HAP-1 (cell line): ENCODE data around the gene CAV2.
"Not testable (repeated sequence)": the region's sequence is repeated elsewhere in the genome, so short reads cannot be mapped to it uniquely, and the experiment has no call there.

ENCODE experiments used
- DNase-seq, 2 experiments: peaks; one replicate each; pipeline ENCODE4 v3.0.0-alpha.2; 2016 to 2020; ENCODE audit warnings: low spot score in 2 of 2
- H3K27me3 ChIP-seq: fragments of 250-450 bp; sonication (Bioruptor Pico); 2 replicates; pipeline ENCODE4 v1.5.1; 2020; ENCODE audit warnings: low read depth, mild to moderate bottlenecking, moderate library complexity
- H3K36me3 ChIP-seq: fragments of 250-450 bp; sonication (Bioruptor Pico); replicated peaks from 2 replicates; pipeline ENCODE4 v1.5.1; 2020; ENCODE audit warnings: mild to moderate bottlenecking
- H3K4me1 ChIP-seq: fragments of 250-450 bp; sonication (Bioruptor Pico); 2 replicates; pipeline ENCODE4 v1.5.1; 2020; ENCODE audit warnings: mild to moderate bottlenecking
- H3K4me3 ChIP-seq: fragments of 250-450 bp; sonication (Bioruptor Pico); 2 replicates; pipeline ENCODE4 v1.5.1; 2020; ENCODE audit warnings: mild to moderate bottlenecking, moderate library complexity
- H3K9me3 ChIP-seq: fragments of 250-450 bp; sonication (Bioruptor Pico); 2 replicates; pipeline ENCODE4 v1.5.1; 2020; ENCODE audit warnings: mild to moderate bottlenecking, moderate library complexity
- in situ Hi-C: fragments of 300-500 bp; cut with MboI; formaldehyde crosslinking; loops from 3 replicates; pipeline ENCODE4 v1.14.3; 2020; ENCODE audit warnings: low sequenced_read_pairs, inconsistent platforms, mixed read lengths

The CAV2 gene

GRCh38 chr7:116483271-116483942, 16.1 kb upstream of the CAV2 start:
- in situ Hi-C loops: no loop called here

GRCh38 chr7:116484389-116484788, 15.1 kb upstream of the CAV2 start:
- in situ Hi-C loops, DNase-seq, H3K9me3 ChIP-seq, H3K4me1 ChIP-seq, H3K27me3 ChIP-seq, H3K4me3 ChIP-seq, H3K36me3 ChIP-seq: not testable (repeated sequence)

More at GRCh38 chr7:116483271-116483942, 16.1 kb upstream of the CAV2 start:
- DNase-seq: no peak
- Histone ChIP-seq H3K27me3 (no peaks in the 10 kb centered on the region), H3K9me3 (no peaks in the 10 kb centered on the region), H3K36me3 (no peaks in the 10 kb centered on the region), H3K4me3 (no peak overlapping the region), H3K4me1 (peaks cover 7% of the 10 kb centered on the region)

DNA sequence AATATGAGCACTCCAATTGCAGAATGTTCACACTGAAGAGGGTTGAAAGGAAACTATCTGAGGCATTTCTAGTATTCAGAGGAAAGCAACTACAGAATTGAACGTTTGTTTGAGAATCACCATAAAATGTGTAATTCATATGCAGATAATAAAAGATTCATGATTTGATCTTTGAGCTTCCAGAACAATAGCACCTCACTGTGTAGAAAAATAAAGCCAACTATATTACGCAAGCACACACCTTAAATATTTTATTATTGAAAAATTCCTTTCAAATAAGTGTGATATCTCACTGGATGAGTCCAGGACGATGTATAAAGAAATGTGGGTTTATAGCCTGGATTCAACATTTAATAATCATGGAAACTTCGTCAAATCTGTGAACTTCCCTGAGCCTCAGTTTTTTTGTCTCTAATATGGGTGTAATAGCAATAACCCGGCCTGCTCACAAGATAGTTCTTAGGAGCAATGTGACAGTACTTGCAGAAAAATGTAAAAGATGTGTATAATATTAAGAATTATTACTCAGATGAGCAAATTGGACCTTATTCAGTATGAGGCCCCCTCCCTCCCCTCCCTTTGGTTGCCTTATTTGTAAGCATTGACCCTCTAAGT, 11.5 kb upstream of the CAV2 start:
- Histone ChIP-seq H3K9me3 (no peaks in the 10 kb centered on the region), H3K4me1 (peaks cover 7% of the 10 kb centered on the region), H3K36me3 (no peaks in the 10 kb centered on the region), H3K27me3 (no peaks in the 10 kb centered on the region), H3K4me3 (no peak overlapping the region)
- DNase-seq: no peak
- in situ Hi-C loops: no loop called here

DNA sequence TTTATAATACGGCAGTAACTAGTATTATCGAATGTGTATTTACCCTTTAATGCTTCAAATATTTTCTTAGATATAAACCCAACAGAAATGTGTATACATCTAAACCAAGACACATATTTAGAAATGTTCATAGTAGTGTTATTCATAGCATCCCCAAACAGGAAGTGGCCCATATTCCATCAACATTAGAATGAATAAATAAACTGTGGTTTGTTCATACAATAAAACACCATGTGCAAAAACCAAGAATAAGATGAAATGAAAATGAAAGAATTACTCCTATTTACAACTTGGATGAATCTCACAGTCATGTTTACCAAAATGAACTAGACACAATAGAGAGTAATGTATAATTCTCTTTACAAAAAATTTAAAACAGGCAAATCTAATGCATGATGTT, 9.2 kb upstream of the CAV2 start:
- H3K4me3 ChIP-seq: no peak overlapping the region
- no peak for DNase-seq

DNA sequence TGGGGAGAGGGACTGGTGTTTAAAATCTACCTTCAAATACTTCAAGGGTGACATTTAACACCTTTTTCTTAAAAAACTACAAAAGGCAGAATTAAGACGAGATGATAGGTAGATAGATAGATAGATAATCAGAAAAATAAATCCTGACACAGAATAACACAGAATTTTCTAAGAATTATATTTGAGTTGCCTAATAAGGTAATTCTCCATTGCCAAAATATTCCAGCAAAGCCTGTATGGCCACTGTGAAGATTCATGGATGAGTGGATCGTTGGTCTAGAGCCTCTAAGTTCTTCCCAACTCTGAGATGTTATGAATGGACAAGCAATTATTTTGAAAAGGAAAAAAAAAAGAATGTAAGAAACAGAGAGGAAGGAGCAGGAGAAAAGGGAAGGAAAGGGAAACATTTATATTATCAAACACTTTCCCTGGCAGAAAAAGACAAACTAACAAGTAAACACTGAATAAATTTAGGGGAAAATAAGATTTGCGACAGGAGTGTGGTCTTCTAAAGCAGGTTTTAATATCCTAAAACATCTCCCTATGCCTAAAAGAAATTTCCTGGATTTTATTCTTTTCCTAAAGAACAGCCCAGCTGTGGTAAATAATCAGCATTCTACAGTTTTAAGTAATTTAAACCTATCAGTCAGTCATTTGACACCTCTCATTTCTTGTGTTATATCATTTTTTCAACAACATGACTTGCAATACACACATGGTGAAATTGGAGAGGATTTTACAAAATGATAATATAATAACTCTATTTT, 7.5 kb upstream of the CAV2 start:
- H3K36me3 ChIP-seq: no peaks in the 10 kb centered on the region
- peaks cover 7% of the 10 kb centered on the region for H3K4me1 ChIP-seq
- no peak for DNase-seq
- in situ Hi-C loops: no loop called here
- no peak overlapping the region for H3K4me3 ChIP-seq
- no peaks in the 10 kb centered on the region for H3K9me3 ChIP-seq
- H3K27me3 ChIP-seq: no peaks in the 10 kb centered on the region

More for the DNA sequence above, 9.2 kb upstream of the CAV2 start:
- no peaks in the 10 kb centered on the region for H3K9me3 ChIP-seq
- in situ Hi-C loops: no loop called here
- H3K36me3 ChIP-seq: no peaks in the 10 kb centered on the region
- peaks cover 7% of the 10 kb centered on the region for H3K4me1 ChIP-seq
- H3K27me3 ChIP-seq: no peaks in the 10 kb centered on the region

GRCh38 chr7:116492654-116493109, 6.9 kb upstream of the CAV2 start:
- Histone ChIP-seq H3K9me3 (no peaks in the 10 kb centered on the region), H3K4me1 (peaks cover 3% of the 10 kb centered on the region), H3K36me3 (no peaks in the 10 kb centered on the region), H3K4me3 (no peak overlapping the region), H3K27me3 (no peaks in the 10 kb centered on the region)
- DNase-seq: no peak
- in situ Hi-C loops: no loop called here

DNA sequence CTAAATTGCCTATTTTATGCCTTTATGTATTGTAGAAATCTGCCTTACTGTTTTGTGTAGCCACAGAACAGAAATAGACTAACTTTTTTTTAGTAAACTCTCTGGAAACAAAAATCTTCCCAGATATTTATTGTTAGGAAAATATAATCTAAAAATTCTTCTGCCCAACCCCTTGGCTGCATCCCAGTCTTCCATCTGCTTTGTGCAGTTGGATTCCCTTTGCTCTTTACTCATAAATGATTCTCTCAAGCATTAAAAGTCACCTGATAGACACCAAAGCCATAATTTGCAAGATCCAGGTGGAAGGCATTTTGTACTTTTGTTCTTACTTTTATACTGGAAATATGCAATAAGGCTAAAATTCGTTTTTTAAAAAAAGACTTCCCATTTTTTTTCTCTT, 6.1 kb upstream of the CAV2 start:
- H3K4me1 ChIP-seq: no peaks in the 10 kb centered on the region
- no peaks in the 10 kb centered on the region for H3K9me3 ChIP-seq
- no peaks in the 10 kb centered on the region for H3K27me3 ChIP-seq
- in situ Hi-C loops: no loop called here
- DNase-seq: no peak
- no peak overlapping the region for H3K4me3 ChIP-seq
- no peaks in the 10 kb centered on the region for H3K36me3 ChIP-seq

DNA sequence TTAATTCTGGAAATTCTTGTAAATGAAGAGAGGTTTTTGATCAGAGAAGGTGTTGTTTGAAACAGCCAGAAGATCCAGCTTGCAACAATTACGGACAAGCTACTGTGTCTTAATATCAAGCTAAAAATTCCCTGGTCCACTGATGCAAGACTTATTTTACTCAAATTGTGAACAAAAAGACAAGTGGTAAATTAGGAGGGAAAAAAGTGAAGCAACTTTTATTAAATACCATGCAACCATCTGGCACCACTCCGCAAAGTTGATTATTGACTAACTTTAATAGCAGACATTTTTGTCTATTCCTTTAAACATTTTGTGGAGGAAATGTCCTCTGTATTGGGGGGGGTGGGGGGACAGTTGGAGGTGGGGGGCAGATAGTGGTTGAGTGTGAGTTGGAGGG, 5.1 kb upstream of the CAV2 start:
- in situ Hi-C loops: no loop called here
- no peak for DNase-seq

GRCh38 chr7:116495736-116496135, 3.8 kb upstream of the CAV2 start:
- no peaks in the 10 kb centered on the region for H3K9me3 ChIP-seq
- H3K4me1 ChIP-seq: peaks cover 10% of the 10 kb centered on the region
- no peaks in the 10 kb centered on the region for H3K27me3 ChIP-seq
- in situ Hi-C loops: no loop called here
- no peak for DNase-seq
- no peaks in the 10 kb centered on the region for H3K36me3 ChIP-seq
- H3K4me3 ChIP-seq: no peak overlapping the region

More for the DNA sequence above, 5.1 kb upstream of the CAV2 start:
- Histone ChIP-seq H3K4me1 (0 out of 2 replicates have a peak, but pooled peaks cover 4% of the 10 kb centered on the region), H3K9me3 (no peaks in the 10 kb centered on the region), H3K27me3 (no peaks in the 10 kb centered on the region), H3K4me3 (no peak overlapping the region), H3K36me3 (no peaks in the 10 kb centered on the region)

DNA sequence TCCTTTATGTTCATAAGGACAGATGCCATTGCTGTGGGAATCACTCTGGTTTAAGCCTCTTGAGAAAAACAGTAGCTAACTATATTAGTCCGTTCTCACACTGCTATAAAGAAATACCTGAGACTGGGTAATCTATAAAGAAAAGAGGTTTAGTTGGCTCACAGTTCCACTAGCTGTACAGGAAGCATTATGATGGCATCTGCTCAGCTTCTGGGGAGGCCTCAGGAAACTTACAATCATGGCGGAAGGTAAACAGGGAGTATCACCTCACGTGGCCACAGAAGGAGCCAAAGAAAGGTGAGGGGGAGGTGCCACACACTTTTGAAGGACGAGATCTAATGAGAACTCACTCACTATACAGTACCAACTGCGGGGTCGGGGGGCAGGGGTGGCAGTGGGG, 2.9 kb upstream of the CAV2 start:
- no peak overlapping the region for H3K4me3 ChIP-seq
- H3K36me3 ChIP-seq: no peaks in the 10 kb centered on the region
- no peaks in the 10 kb centered on the region for H3K9me3 ChIP-seq
- no peak for DNase-seq
- in situ Hi-C loops: no loop called here
- H3K4me1 ChIP-seq: peaks cover 10% of the 10 kb centered on the region
- no peaks in the 10 kb centered on the region for H3K27me3 ChIP-seq

DNA sequence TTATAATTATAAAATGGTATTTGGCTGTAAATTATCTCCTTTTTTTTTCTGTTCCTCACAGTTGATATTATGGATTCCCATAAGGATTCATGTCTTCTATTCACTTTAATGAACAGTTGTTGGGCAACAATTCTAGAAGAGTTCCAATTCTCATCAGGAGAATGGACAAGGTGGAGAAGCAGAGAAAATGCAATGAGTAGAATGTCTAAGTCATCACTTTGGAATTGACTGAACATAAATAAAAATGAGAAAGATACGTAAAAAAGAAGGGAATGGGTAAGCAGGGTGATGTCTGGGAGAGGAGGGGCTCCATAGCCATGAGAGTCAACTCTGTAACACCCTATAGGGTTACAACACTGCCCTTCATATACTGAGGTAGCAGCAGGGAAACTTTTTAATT, 1.8 kb upstream of the CAV2 start:
- in situ Hi-C loops: no loop called here
- DNase-seq: no peak

DNA sequence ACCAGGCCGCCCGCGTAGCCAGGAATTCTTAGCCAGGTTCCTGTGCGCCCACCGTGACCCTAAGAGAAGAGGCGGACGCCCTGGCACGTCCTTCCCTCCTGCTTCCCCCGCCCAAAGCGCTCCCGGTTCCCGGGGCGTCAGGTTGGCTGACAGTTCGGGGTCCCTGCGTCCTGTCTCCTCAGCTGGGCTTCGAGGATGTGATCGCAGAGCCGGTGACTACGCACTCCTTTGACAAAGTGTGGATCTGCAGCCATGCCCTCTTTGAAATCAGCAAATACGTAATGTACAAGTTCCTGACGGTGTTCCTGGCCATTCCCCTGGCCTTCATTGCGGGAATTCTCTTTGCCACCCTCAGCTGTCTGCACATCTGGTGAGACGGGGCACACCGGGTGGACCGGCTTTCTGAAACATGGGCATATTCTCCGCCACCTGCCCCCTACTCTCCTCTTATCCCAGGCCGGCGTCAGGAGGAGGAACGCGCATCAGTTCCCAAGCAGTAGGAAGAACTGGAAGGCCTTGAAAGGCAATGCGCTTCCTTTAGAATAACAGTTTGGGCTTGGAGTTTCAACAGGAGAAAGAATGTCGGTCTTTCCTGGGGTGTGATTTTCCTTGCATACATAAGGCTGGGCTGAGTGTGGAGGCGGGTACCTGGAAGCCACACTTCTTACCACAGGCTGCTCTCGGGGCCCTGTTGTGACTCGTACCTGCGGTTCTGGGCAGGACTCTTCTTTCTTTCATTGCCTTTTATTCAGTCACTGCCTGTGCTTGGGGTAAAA, 728 bp downstream of the CAV2 start:
- peak overlapping the region; percentile 48 for H3K4me3 ChIP-seq

More for the DNA sequence above, 1.8 kb upstream of the CAV2 start:
- H3K36me3 ChIP-seq: no peaks in the 10 kb centered on the region
- no peaks in the 10 kb centered on the region for H3K9me3 ChIP-seq
- H3K27me3 ChIP-seq: no peaks in the 10 kb centered on the region
- no peak overlapping the region for H3K4me3 ChIP-seq
- peaks cover 10% of the 10 kb centered on the region for H3K4me1 ChIP-seq

GRCh38 chr7:116501425-116502167, 2.1 kb downstream of the CAV2 start:
- peaks cover 10% of the 10 kb centered on the region for H3K4me1 ChIP-seq
- in situ Hi-C loops: no loop called here
- H3K27me3 ChIP-seq: no peaks in the 10 kb centered on the region
- H3K36me3 ChIP-seq: 0 out of 2 replicates have a peak, but pooled peaks cover 2% of the 10 kb centered on the region
- no peak overlapping the region for H3K4me3 ChIP-seq
- no peak for DNase-seq
- H3K9me3 ChIP-seq: no peaks in the 10 kb centered on the region

More for the DNA sequence above, 728 bp downstream of the CAV2 start:
- Histone ChIP-seq H3K36me3 (no peaks in the 10 kb centered on the region), H3K9me3 (no peaks in the 10 kb centered on the region), H3K4me1 (peaks cover 10% of the 10 kb centered on the region), H3K27me3 (no peaks in the 10 kb centered on the region)
- no peak for DNase-seq
- in situ Hi-C loops: no loop called here
